ENCODE data around the gene TPM2. TPM values are rescaled to one million over a fixed set of nuclear protein-coding genes. Genes with fewer than 3 reads are reported as not detected.
A peak's percentile ranks its signal among the peaks of the same experiment; 100 is the strongest.

The TPM2 gene
- total and polyA plus RNA-seq, 9 of the 15 experiments (the other 6 are each of a cell fraction or from before 2014, with no cell fraction given): 0.28 to 16.1 (median 4.5) TPM

- no peak for TF ChIP-seq SNRNP70 (optimal IDR thresholded peaks at IDR 0.05; ENCODE audit: low read depth, low read length)
- no peak for TF ChIP-seq PHF20 (IDR thresholded peaks at IDR 0.05; ENCODE audit: partially characterized antibody)
- no peak for TF ChIP-seq ATF6 (CRISPR knock-in tag; IDR thresholded peaks at IDR 0.05)
- no peak for TF ChIP-seq ARID4B (CRISPR knock-in tag; IDR thresholded peaks at IDR 0.05)
- no peak for TF ChIP-seq SMARCC2 (IDR thresholded peaks at IDR 0.05; ENCODE audit: low read depth)
- no peak for TF ChIP-seq FUS (optimal IDR thresholded peaks at IDR 0.05; ENCODE audit: low read depth, low read length)
- TF ChIP-seq NCOA2 (IDR thresholded peaks at IDR 0.05; ENCODE audit: partially characterized antibody in 2 of 2): no peak
- no peak for TF ChIP-seq IFI16 (CRISPR knock-in tag; IDR thresholded peaks at IDR 0.05)
- no peak for TF ChIP-seq ZNF695 (CRISPR knock-in tag; IDR thresholded peaks at IDR 0.05)
- no peak for TF ChIP-seq TCF15 (CRISPR knock-in tag; IDR thresholded peaks at IDR 0.05)
- TF ChIP-seq MEF2D (tag; conservative IDR thresholded peaks at IDR 0.05; ENCODE audit: low read depth): no peak
- TF ChIP-seq NFE2 (IDR thresholded peaks at IDR 0.05; ENCODE audit: low read depth): peak; percentile 81
- no peak for TF ChIP-seq CHCHD3 (CRISPR knock-in tag; IDR thresholded peaks at IDR 0.05)
- TF ChIP-seq TGIF2 (CRISPR knock-in tag; IDR thresholded peaks at IDR 0.05): no peak
- TF ChIP-seq FOSL1 (tag; conservative IDR thresholded peaks at IDR 0.05): peak; percentile 59
- TF ChIP-seq KDM1A (IDR thresholded peaks at IDR 0.05): no peak
- no peak for TF ChIP-seq HMG20A (CRISPR knock-in tag; conservative IDR thresholded peaks at IDR 0.05)
- peak; percentile 49 for TF ChIP-seq PRDM10 (IDR thresholded peaks at IDR 0.05; ENCODE audit: partially characterized antibody)
- no peak for TF ChIP-seq PHF8 (IDR thresholded peaks at IDR 0.05; ENCODE audit: borderline replicate concordance, low read length)
Measured at GRCh38 chr9:35727676-35728040, 37.9 kb upstream of the TPM2 start (continued).
